GM03348 (cell line): Measurements from ENCODE around the gene CAPRIN1.
"Not testable (repeated sequence)": the region's sequence is repeated elsewhere in the genome, so short reads cannot be mapped to it uniquely, and the experiment has no call there.

Source experiments
- DNase-seq: peaks from one replicate; pipeline ENCODE4 v3.0.0; 2012; ENCODE audit warnings: low spot score

Gene CAPRIN1

DNA sequence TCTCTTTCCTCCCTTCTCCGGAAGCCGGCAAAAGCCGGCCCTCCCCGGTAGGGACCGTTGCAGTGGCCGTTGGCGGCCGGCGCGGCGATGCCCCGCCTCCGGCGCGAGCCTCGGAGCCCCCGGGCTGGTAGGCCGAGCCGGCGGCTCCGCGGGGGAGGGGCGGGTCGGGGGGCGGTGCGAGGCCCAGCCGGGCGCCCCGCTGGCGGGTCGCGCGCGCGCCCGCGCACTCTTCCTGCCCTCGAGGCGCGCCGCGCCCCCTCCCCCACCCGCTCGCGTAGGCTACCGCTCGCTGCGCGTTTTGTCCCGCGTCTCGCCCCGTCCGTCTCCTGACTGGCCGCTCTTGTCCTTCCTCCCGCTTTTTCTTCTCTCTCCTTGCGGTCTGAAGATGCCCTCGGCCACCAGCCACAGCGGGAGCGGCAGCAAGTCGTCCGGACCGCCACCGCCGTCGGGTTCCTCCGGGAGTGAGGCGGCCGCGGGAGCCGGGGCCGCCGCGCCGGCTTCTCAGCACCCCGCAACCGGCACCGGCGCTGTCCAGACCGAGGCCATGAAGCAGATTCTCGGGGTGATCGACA, 591 bp downstream of the CAPRIN1 start:
- peak; percentile 96 for DNase-seq

DNA sequence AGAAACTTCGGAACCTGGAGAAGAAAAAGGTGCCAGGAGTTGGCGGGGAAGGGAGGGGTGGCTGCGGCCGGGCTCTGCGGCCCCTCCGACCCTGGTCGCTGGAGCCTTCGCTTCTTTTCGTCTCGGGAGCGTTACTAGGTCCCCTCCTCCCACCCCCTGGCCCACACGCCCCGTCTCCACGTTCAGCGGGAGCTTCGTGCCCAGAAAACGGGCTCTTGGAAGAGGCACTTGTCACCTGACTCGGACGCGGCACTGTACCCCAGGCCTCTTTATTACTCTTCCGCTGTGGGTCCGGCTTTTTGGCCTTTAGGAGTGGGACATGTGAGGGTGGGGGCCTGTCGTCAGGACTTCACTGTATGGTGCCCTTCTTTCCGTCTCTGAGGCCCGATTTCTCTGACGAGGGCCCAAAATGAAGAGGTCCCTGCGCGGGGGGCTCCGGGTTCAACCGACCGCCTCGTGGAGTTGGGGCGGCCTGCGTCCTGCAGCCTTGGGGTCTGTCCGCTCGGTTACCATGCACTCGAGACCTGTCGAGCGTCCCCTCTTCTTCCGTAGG, 1.2 kb downstream of the CAPRIN1 start:
- no peak for DNase-seq

DNA sequence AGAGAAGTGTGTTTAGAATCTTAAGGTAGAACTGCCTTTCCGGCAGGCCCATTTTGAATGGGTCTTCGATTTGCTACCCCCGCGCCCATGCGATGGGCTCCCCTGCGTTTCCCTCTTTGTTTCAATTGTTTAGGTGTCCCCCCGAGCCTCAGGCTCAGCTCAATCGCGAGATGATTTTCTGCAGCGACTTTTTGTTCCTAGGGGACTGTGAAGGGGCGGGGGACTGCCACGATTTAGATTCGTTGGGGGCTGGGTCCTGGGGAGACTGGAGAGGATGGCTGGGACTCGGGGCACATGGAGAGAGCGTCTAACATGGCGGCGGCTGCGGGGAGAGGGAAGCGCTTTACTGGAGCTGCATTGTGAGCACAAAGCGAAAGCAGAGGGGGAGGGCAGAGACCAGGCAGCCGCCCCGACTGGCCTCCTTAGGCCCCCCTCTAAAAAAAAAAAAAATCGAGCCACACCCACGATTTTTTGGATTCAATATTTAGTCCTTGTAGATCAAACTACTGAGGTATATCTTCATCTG, 1.7 kb downstream of the CAPRIN1 start:
- DNase-seq: peak; percentile 84

DNA sequence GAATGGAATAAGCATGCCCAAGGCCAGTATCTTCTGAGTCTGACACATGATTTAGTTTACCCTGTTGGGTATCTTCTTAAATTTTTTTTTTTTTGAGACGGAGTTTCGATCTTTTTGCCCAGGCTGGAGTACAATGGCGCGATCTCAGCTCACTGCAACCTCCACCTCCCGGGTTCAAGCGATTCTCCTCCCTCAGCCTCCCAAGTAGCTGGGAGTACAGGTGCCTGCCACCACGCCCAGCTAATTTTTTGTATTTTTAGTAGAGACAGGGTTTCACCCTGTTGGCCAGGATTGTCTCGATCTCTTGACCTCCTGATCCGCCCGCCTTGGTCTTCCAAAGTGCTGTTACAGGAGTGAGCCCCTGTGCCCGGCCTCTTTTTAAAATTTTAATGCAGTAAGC, 2.8 kb downstream of the CAPRIN1 start:
- DNase-seq: not testable (repeated sequence)

DNA sequence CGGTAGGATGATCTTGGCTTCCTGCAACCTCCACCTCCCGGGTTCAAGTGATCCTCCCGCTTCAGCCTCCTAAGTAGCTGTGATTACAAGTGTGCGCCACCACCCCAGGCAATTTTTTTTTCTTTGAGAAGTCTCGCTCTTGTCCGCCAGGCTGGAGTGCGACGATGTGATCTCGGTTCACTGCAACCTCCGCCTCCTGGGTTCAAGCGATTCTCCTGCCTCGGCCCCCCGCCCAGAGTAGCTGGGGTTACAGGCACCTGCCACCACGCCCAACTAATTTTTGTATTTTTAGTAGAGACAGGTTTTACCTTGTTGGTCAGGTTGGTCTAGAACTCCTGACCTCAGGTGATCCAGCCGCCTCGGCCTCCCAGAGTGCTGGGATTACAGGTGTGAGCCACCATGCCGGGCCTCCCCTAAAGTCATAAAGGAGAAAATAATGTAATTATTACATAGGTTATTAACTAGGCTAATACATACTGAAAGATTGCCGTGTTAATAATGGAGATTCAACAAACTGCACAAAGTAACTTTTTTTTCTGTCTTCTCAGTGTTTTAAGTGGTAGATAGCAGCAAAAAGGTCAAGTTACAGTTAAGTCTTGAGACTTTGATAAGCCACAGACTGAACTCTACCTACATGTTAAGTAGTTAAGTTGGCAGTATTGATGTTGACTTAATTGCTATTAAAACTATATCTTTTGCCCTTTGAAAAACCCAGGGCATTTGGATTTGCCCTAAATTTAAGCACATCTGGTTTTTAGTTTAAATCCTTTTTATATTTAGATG, 3.9 kb downstream of the CAPRIN1 start:
- DNase-seq: no peak

DNA sequence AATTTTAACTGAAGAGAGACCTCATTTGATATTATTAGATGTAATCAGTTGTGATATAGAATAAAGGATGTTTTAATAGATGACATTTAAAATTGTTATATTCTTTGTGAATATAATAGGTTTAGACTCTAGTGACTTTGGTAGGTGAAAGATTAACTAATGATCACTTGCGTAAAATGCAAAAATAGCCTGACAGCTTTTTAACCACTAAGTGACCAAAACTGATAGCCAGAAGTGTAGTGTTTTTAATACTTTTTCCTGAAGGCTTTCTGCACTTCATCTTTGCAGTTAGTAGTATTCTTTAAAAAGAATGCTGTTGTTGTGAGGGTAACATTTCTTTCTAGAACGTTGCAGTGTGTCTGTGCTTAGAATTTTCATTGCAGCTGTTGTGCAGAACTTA, 5.1 kb downstream of the CAPRIN1 start:
- DNase-seq: no peak

DNA sequence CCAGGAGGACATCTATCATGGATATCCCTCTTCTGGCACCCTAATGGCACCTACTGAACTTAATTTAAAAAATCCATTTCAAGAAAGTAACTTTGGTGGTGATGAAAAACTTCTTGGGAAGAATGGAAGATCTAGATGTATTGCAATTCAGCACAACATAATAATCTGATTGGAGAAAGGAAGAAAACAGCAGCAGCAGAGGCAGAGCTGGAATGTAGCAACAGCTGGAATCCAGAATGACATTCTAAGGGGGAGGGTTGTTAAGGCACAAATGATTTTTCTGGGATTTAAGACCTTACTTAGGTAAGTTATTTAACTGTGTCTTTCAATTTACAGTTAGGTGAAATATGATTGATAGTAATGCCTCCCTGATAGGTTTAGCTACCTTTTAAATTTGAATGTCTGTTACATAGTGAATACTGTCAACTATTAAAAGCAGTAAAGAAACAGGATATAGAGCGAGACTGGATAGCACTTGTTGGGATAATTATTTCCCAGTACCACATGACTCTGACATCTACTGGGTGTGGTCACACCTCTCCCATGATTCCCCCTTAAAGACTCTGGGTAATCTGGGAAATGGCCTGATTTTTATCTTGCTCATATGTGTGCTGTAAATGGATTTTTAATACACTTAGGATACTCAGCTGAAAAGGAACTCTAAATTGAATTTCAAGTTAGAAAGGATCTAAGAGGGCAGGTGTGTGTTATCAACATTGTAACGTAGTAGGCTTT, 11.7 kb downstream of the CAPRIN1 start:
- DNase-seq: peak; percentile 32

DNA sequence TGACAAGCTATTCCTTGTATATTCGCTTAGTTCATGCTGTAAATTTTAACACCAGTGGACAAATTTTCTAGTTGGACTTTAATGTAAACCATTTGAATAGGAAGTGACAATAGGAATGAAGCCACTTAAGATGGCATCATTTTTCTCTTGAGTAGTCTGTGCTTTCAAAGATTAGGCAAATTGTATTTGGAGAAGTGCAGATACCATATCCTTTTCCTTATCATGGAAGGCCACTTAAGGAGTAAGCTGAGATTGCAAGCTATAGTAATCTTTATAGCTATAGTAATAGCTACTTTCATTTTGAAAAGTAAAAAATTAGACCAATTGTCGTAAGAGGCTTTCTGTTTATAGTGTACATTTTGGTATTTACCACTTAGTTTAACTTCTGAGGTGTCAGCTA, 12.8 kb downstream of the CAPRIN1 start:
- DNase-seq: no peak

DNA sequence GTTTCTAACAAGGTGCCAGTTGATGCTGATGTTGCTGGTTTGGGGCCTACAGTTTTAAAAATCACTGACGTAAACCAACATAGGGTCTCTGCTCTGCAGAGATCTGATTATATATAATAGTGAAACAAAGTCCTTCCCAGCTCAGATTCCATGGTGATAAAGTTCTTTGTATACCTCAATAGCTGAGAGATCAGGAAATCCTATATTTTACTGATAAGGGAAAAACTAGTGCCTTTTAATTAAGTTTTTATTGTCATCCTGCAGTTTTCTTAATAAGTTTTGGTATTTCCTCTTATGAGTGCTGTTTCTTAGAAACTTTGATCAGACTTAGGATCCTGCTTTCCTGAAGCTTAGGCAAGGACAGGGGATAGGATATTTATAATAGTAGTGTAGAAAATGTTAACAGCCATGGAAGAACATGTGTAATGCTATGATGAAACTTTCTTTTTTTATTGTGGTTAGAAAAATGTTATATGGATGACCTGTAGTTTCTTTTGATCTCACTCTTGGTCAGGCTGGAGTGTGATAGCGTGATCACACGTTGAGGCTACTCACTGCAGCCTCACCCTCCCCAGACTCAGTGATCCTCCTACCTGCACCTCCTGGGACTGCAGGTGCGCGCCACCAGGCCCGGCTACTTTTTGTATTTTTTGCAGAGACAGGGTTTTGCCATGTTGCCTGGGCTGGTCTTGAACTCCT, 14.1 kb downstream of the CAPRIN1 start:
- DNase-seq: no peak

DNA sequence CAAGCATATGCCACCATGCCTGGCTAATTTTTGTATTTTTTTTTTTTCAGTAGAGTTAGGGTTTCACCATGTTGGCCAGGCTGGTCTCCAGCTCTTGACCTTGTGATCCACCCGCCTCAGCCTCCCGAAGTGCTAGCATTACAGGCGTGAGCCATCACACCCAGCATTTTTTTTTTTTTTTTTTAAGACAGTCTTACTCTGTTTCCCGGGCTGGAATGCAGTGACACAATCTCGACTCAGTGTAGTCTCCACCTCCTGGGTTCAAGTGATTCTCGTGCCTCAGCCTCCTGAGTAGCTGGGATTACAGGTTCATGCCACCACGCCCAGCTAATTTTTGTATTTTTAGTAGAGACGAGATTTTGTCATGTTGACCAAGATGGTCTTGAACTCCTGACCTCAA, 15.2 kb downstream of the CAPRIN1 start:
- not testable (repeated sequence) for DNase-seq

DNA sequence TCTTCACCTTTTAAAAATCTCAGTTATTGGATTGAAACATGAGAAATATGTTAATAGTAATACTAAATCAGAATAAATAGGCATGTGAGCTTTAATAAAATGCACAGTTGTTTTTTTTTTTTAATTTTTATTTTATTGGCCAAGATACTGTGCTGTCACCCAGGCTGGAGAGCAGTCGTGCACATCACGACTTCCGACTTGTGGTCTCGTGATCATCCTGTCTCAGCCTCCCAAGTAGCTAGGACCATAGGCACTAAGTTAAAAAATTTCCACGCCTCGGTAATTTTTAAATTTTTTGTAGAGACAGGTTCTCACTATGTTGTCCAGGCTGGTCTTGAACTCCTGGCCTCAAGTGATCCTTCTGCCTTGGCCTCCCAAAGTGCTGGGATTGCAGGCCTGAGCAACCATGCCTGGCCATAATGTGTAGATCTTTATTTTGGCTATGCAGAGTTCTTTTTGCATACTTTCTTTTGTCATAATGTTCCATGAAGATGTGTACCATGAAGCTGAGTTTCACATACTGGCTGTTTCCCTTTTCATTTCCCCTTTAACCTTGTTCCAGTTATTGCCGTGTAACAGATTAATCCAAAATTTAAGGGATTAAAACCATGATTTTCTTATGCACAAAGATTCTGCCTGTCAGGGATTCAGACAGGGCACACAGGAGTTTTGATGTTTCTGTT, 16.0 kb downstream of the CAPRIN1 start:
- no peak for DNase-seq

DNA sequence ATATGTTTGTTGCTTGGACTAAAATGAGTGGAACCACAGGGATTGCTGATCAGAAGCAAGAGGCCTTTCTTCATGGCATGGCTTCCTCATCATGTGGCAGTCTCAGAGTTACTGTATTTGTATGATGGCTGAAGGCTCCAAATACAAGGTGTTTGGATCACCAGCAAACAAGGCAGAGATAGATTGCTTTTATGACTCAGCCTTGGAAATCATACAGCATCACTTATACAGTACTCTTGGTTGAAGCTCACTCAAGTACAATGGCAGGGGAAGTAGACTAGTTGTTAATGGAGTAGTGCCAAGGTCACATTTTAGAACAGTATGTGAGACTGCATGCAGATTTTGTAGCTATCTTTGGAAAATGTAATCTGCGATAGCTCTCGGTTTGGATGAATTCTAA, 16.6 kb downstream of the CAPRIN1 start:
- DNase-seq: no peak

DNA sequence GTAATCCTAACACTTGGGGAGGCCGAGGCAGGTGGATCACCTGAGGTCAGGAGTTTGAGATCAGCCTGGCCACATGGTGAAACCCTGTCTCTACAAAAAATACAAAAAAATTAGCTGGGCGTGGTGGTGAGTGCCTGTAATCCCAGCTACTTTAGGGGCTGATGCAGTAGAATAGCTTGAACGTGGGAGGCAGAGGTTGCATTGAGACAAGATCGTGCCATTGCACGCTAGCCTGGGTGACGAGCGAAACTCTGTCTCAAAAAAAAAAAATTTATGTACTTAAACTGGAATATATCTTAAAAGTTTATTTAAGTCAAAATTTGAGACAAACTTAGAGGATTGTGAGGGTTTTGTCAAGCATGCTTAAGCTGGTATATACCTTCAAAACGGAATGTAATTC, 19.8 kb downstream of the CAPRIN1 start:
- not testable (repeated sequence) for DNase-seq

DNA sequence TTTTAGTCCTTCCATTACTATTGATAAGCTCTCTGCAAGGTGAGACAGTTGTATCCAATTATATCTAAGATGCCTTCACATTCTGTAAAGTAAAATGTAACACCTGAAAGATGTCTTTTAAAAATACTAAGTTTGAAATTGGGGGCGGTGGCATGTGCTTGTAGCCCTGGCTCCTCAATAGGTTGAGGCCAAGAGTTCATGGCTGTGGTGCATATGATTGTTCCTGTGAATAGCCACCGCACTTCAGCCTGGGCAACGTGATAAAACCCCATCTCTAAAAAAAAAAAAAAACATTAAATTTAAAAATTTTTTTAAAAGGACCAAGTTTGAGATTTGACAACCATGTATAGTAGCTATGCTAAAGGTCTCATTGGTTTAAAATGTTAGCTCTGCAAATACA, 20.5 kb downstream of the CAPRIN1 start:
- no peak for DNase-seq

DNA sequence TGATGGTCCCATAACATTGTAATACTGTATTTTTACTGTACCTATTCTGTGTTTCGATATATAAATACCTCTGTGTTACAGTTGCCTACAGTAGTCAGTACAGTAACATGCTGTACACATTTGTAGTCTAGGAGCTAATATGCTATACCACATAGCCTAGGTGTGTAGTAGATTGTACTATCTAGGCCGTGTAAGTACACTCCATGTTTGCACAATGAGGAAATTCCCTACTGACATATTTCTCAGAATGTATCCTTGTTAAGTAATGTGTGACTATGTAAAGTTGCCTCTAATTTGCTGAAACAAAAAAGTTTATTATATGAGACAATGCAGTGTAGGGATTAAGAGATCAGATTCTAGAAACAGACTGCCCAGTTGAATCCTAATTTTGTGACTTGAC, 21.3 kb downstream of the CAPRIN1 start:
- no peak for DNase-seq

DNA sequence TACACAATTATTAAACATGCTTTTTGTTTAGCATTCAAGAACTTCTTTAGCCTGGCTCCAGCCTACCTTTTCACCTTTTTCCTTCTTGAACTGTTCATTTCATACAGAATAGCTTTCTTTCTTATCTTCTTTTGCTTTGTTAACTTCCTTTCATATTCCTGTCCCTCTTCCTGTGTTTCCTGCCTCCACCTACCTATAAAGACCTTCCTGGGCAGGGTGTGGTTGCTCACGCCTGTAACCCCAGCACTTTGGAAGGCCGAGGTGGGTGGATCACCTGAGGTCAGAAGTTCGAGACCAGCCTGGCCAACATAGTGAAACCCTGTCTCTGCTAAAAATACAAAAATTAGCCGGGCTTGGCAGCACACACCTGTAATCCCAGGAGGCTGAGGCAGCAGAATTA, 22.9 kb downstream of the CAPRIN1 start:
- no peak for DNase-seq

DNA sequence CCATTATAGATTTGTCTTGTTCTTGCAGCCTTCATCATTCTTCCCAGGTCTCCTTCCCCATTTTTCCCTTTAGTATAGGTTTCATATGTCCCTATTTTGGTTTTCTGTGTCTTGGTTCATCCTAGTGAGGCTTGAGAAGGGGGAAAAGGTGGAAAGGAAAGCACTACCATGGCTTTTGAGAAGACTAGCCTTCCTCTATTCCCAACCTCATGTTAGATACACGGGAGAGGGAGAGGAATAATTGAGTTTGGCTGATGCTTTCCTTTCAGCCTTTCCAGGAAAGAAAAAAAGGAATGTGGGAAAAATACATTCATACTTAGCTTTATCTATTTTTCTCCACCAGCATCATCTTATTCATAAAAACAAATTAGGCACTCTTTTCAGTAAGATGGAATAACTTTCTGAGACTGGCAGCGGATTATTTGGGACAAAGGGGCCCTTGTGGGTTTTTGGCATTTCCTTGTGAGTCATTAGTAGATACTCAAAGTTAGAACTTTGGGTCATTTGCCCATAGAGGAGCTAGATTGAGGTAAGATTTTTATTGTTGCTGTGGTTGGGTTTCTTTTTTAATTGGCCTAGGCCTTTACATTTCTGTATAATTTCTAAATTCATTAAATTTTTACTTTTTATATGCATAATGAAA, 23.8 kb downstream of the CAPRIN1 start:
- peak; percentile 66 for DNase-seq

DNA sequence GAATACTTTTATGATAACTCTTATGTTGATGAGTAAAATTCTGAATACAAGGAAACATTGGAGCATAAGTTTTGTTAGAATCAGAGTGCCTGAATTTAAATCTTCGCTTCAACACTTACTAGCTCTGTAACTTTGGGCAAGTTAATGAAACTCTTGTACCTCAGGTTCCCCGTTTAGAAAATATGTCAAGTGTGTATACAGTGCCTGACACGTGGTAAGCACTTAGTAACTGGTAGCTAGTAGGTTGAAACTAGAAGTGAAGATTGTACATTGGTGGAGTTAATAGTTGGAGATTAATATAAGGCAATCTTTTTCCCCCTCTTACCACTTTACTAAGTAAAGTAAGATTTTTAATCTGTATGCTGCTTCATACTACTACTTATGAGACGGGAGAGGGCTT, 29.1 kb downstream of the CAPRIN1 start:
- no peak for DNase-seq

DNA sequence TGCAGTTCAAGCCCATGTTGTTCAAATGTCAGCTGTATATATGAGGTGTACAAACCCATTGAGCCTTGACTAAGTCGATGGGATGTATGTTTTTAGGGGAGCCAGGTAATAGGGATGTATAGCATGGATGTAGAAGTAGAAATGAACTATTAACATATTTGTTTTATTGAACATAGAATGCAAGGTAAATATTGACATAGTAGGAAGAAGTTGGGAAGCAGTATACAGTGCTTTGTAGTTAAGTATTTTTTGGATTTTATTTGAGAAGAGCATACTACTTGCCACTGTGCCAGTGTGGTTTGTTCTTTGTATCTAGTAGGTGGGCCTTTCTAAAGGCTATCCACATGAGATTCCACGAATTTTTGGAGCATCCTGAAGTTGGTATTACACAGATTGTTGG, 33.1 kb downstream of the CAPRIN1 start:
- DNase-seq: no peak

DNA sequence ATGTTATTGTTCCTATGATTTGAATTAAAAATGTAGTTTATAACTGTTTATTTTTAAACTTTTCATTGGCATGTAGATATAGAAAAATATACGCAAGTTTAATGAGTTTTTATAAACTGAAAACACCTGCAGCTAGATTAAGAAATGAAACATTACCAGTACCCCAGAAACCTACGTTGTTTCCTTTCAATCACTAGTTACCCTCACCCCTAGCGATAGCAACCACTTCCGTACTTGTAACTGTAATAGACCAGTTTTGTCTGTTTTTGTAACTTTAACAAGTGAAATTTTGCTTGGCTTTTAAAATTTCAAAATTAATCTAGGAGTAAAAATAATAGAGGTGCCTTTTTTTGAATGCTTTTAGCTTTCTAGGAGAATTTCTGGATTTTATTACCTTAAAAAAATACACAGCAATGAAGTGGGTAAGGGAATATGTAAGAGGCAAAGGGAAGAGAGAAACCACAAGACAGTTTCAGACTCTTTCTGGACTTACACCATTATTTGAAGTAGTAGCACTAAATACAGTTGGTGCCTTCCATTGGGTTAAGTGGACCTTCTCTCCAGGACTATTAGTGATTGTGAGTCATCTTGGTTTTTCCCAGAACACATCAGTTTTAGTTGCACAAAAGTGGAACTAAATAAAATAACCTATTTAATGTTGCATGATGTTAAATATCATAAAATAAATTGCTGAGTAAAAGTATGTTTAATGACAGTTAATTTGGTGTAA, 35.2 kb downstream of the CAPRIN1 start:
- no peak for DNase-seq
